Endodermal cell (in vitro differentiated cells): ENCODE data around the gene CMSS1. TPM values are rescaled to one million over a fixed set of nuclear protein-coding genes. Genes with fewer than 3 reads are reported as not detected.

Source experiments
- DNase-seq: peaks from one replicate; pipeline ENCODE4 v3.0.0-alpha.2; 2017
- H3K27ac ChIP-seq: 2 replicates; pipeline ENCODE4 v1.5.1; 2013; ENCODE audit warnings: mild to moderate bottlenecking, low read depth, low read length, moderate library complexity
- H3K27me3 ChIP-seq: 2 replicates; pipeline ENCODE4 v1.6.1; 2013; ENCODE audit warnings: mild to moderate bottlenecking, low read length, moderate library complexity; ENCODE audit not compliant: insufficient read depth, control insufficient read depth, poor library complexity, severe bottlenecking
- H3K36me3 ChIP-seq: 2 replicates; pipeline ENCODE4 v1.7.0; 2013; ENCODE audit warnings: mild to moderate bottlenecking, low read length, moderate library complexity; ENCODE audit not compliant: control insufficient read depth, insufficient read depth
- H3K4me1 ChIP-seq: one replicate; pipeline ENCODE4 v1.7.0; 2013; ENCODE audit warnings: low read length; ENCODE audit not compliant: control insufficient read depth, insufficient read depth
- H3K4me3 ChIP-seq: 2 replicates; pipeline ENCODE4 v1.5.1; 2013; ENCODE audit warnings: mild to moderate bottlenecking, low read length, moderate library complexity
- H3K9ac ChIP-seq: 2 replicates; pipeline ENCODE4 v1.6.1; 2013; ENCODE audit warnings: mild to moderate bottlenecking, low read length, moderate library complexity; ENCODE audit not compliant: poor library complexity, severe bottlenecking; ENCODE audit errors: extremely low read depth
- H3K9me3 ChIP-seq: 2 replicates; pipeline ENCODE4 v1.6.1; 2013; ENCODE audit warnings: mild to moderate bottlenecking, low read length, moderate library complexity; ENCODE audit not compliant: control insufficient read depth
- H3K27ac Mint-ChIP-seq: 2 replicates; pipeline ENCODE4 v1.8.0; 2020; ENCODE audit warnings: mixed read lengths
- H3K27me3 Mint-ChIP-seq: 2 replicates; pipeline ENCODE4 v1.8.0; 2021; ENCODE audit warnings: mild to moderate bottlenecking, mixed read lengths; ENCODE audit not compliant: insufficient read depth
- H3K36me3 Mint-ChIP-seq: 2 replicates; pipeline ENCODE4 v1.8.0; 2020; ENCODE audit warnings: low read depth, mixed read lengths
- H3K4me1 Mint-ChIP-seq: 2 replicates; pipeline ENCODE4 v1.8.0; 2020; ENCODE audit warnings: mixed read lengths
- H3K4me3 Mint-ChIP-seq: 2 replicates; pipeline ENCODE4 v1.8.0; 2020; ENCODE audit warnings: mild to moderate bottlenecking, moderate library complexity, mixed read lengths
- H3K9me3 Mint-ChIP-seq: 2 replicates; pipeline ENCODE4 v1.8.0; 2020; ENCODE audit warnings: mild to moderate bottlenecking, mixed read lengths
- WGBS, 2 experiments: methylation state at CpG; one replicate each; pipeline versions ENCODE4 v1.1.5 to v1.1.7; 2013; ENCODE audit warnings: missing lambda C conversion rate in 2 of 2, mixed read lengths in 1 of 2; ENCODE audit not compliant: insufficient coverage in 1 of 2, insufficient read length in 1 of 2; 5-methylcytosine and 5-hydroxymethylcytosine counted together
- total RNA-seq, 2 donors: library from RNA; stranded (reverse); fragmentation: NEBNext Ultra II Directional in 1 of 2; extraction: Animal tissue kit (Norgen Biotek cat#: 25700) in 1 of 2; gene quantifications; 2 replicates in 1 of 2; 3 replicates in 1 of 2; pipeline ENCODE4 v1.2.1, GENCODE V29; 2021
- TF ChIP-seq, protein P1 (sequence below): fragments of 200-600 bp; sonication (generic); conservative IDR thresholded peaks from 2 replicates; pipeline ENCODE4 v1.5.0; 2021; ENCODE audit warnings: antibody characterized with exemption, mild to moderate bottlenecking

Gene CMSS1
- total RNA-seq, 2 donors from 2014 or later: 48.5 to 50.8 TPM

DNA sequence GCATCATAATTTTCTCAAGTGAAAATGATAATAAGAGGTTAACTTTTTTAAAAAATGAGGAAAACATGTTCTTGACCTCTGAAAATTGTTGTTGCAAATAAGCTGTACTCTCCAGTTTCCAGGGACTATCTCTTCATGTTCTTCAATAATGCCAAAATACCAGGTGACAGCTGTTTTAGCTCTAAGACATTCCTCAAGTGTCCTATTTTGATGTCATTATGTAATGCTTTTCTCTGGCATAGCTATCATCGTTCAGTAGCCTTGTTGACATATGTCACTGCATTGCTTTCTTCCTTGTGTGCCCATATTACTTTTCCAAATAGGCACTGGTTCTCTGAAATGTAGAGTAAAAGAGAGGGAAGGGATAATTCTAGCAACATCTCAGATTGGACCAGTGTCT lies 302.4 kb downstream of the CMSS1 start:
- peaks cover 1% of the 10 kb centered on the region for H3K9me3 Mint-ChIP-seq
- no peaks in the 10 kb centered on the region for H3K27me3 Mint-ChIP-seq
- no peak overlapping the region for H3K4me3 Mint-ChIP-seq
- H3K4me1 Mint-ChIP-seq: peaks cover 17% of the 10 kb centered on the region
- TF ChIP-seq, protein P1, sequence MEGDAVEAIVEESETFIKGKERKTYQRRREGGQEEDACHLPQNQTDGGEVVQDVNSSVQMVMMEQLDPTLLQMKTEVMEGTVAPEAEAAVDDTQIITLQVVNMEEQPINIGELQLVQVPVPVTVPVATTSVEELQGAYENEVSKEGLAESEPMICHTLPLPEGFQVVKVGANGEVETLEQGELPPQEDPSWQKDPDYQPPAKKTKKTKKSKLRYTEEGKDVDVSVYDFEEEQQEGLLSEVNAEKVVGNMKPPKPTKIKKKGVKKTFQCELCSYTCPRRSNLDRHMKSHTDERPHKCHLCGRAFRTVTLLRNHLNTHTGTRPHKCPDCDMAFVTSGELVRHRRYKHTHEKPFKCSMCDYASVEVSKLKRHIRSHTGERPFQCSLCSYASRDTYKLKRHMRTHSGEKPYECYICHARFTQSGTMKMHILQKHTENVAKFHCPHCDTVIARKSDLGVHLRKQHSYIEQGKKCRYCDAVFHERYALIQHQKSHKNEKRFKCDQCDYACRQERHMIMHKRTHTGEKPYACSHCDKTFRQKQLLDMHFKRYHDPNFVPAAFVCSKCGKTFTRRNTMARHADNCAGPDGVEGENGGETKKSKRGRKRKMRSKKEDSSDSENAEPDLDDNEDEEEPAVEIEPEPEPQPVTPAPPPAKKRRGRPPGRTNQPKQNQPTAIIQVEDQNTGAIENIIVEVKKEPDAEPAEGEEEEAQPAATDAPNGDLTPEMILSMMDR: no peak
- H3K27ac Mint-ChIP-seq: no peak overlapping the region
- 88 to 94% methylated on average over 1 of the region's 1 CpG for WGBS, 2 experiments
- Histone ChIP-seq H3K9ac (no peak overlapping the region), H3K27ac (no peak overlapping the region), H3K36me3 (no peaks in the 10 kb centered on the region), H3K27me3 (no peaks in the 10 kb centered on the region), H3K9me3 (no peaks in the 10 kb centered on the region), H3K4me3 (no peak overlapping the region), H3K4me1 (peaks cover 3% of the 10 kb centered on the region)
- peaks cover 1% of the 10 kb centered on the region for H3K36me3 Mint-ChIP-seq
- no peak for DNase-seq

DNA sequence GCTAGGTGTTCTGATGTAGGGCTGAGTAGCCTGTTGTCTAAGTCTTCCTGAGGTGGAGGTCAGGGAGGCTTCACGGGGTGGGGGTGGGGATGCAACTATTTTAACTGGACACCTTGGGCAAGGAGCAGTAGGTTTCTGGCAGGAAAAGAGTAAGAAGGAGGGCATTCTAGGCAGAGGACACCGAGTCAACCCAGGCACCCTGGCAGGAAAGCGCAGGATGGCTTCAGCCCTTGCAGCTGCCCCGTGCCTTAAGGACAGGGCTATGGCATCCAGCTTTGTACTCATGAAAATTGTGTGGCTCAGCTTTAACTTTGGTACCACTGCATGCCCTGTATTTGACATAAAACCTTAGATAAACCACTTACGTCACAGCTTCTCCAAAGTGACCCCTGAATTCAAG lies 303.0 kb downstream of the CMSS1 start:
- H3K4me3 Mint-ChIP-seq: no peak overlapping the region
- H3K4me1 Mint-ChIP-seq: peaks cover 17% of the 10 kb centered on the region
- TF ChIP-seq, protein P1: no peak
- Histone ChIP-seq H3K4me3 (no peak overlapping the region), H3K27ac (no peak overlapping the region), H3K4me1 (peaks cover 3% of the 10 kb centered on the region), H3K36me3 (no peaks in the 10 kb centered on the region), H3K9ac (no peak overlapping the region), H3K27me3 (no peaks in the 10 kb centered on the region), H3K9me3 (no peaks in the 10 kb centered on the region)
- WGBS, 2 experiments: 93% methylated on average over 2 to 5 of the region's 5 CpGs
- H3K9me3 Mint-ChIP-seq: peaks cover 1% of the 10 kb centered on the region
- peaks cover 1% of the 10 kb centered on the region for H3K36me3 Mint-ChIP-seq
- H3K27ac Mint-ChIP-seq: no peak overlapping the region
- DNase-seq: no peak
- H3K27me3 Mint-ChIP-seq: no peaks in the 10 kb centered on the region

DNA sequence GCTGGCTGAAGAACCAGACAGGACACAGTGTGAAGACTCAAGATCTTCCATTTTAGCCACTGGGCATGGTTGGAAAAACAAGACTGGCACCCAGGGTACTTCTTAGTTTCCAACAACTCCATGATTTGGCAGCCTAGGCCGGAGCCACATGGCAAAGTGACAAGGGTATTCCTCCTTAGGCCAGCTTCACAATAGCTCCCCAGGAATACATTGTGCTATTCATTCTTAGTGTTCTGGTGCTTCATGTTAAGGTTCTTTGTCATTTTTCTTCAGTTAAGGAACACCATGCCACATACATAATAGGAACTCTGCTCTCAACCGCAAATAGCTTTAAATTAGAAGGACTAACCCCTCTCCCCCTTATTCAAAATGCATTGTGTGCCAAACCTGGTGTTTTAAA lies 304.7 kb downstream of the CMSS1 start:
- 70 to 89% methylated on average over 2 of the region's 2 CpGs for WGBS, 2 experiments
- peaks cover under 1% of the 10 kb centered on the region for H3K36me3 Mint-ChIP-seq
- H3K4me1 Mint-ChIP-seq: peaks cover 19% of the 10 kb centered on the region
- Histone ChIP-seq H3K27me3 (no peaks in the 10 kb centered on the region), H3K4me1 (peaks cover 3% of the 10 kb centered on the region), H3K27ac (no peak overlapping the region), H3K4me3 (no peak overlapping the region), H3K9ac (no peak overlapping the region), H3K9me3 (no peaks in the 10 kb centered on the region), H3K36me3 (no peaks in the 10 kb centered on the region)
- no peak for DNase-seq
- no peaks in the 10 kb centered on the region for H3K27me3 Mint-ChIP-seq
- no peak overlapping the region for H3K27ac Mint-ChIP-seq
- TF ChIP-seq, protein P1: no peak
- peaks cover under 1% of the 10 kb centered on the region for H3K9me3 Mint-ChIP-seq
- no peak overlapping the region for H3K4me3 Mint-ChIP-seq
